ENCODE measurements around the gene SRGAP2C. TPM values are rescaled to one million over a fixed set of nuclear protein-coding genes. Genes with fewer than 3 reads are reported as not detected.
"Not testable (repeated sequence)": the region's sequence is repeated elsewhere in the genome, so short reads cannot be mapped to it uniquely, and the experiment has no call there.

The SRGAP2C gene
- polyA plus RNA-seq, 3 donors from 2014 or later: 0.69 to 2.0 (median 1.3) TPM

- peak overlapping the region in 1 of 6 donors; percentile 50 for H3K27ac Mint-ChIP-seq
Measured at GRCh38 chr1:121267072-121267471, 82.3 kb downstream of the SRGAP2C start.

DNA sequence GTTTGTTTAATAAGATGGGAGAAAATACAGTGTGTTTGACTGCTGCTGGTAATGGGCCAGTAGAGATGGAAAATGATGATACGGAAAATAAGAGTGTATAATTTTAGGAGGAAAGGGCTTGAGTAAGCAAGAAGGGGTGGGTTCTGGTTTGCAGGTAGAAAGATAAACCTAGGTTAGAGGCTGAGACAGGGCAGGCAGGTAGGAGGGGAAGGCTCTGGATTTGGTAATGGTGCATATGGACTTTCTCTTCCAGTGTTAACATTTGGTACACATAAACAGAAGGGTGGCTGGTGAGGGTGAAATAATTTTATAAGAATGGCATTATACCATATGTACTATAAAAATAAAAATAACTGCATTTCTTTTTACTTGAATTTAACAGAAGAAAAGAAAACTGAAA lies 84.5 kb downstream of the SRGAP2C start:
- DNase-seq; H3K9me3 Mint-ChIP-seq; H3K27ac Mint-ChIP-seq; H3K4me1 Mint-ChIP-seq; H3K4me3 Mint-ChIP-seq; H3K27me3 Mint-ChIP-seq (ENCODE audit: low read depth in 3 of 3); H3K36me3 Mint-ChIP-seq: not testable (repeated sequence)

More at GRCh38 chr1:121267072-121267471, 82.3 kb downstream of the SRGAP2C start:
- H3K27me3 Mint-ChIP-seq (ENCODE audit: low read depth in 3 of 3); DNase-seq; H3K4me3 Mint-ChIP-seq; H3K36me3 Mint-ChIP-seq; H3K9me3 Mint-ChIP-seq: not testable (repeated sequence)
- H3K4me1 Mint-ChIP-seq: peaks cover 8 to 10% of the 10 kb centered on the region in 2 donors

DNA sequence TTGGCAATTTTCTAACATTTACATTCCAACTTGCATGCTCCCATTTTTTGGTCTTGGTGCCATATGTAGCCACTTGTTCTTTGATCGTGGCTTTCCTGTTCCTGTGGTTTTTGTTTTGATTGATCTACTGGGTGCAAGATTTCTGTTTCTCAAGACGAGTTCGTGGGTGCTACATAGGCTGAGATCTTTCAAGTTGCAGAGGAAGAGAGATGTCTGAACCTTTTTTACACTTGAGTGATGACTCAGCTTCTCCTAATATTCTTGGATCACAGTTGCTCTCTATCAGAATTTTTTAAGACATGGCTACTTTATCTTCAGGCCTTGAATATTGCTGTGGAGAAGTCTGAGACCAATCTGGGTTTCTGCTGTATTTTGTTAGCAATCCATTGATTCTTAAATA lies 85.2 kb downstream of the SRGAP2C start:
- DNase-seq; H3K4me1 Mint-ChIP-seq; H3K9me3 Mint-ChIP-seq; H3K36me3 Mint-ChIP-seq; H3K27me3 Mint-ChIP-seq (ENCODE audit: low read depth in 3 of 3): not testable (repeated sequence)
- peak overlapping the region; percentile 74 to 94 (median 90) for H3K27ac Mint-ChIP-seq
- H3K4me3 Mint-ChIP-seq: peak overlapping the region; percentile 88 to 95 (median 89)

DNA sequence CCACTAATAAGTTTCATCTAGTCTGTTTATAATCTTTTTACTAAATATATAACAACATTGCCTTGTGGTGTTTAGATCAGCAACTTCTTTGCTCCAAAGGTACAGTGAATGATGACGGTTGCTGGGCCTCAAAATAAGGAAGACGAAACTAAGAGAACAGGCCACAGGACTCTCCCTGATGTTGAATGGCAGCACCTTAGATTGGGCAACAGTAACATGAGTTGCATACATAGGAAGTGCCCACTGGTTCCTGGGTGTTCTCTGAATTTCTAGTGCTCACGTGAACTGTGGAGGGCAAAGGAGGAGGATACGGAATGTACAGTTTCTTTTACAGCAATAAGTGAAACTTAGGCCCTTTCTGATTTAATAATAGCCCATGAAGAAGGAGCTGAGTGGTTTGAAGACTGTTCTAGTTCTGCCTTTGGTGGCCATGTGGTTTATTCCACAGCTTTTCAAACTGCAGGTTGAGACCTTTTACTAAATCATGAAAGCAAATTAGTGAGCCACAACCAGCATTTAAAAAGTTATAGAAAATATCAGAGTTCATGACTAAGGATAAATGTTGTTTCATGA lies 86.5 kb downstream of the SRGAP2C start:
- not testable (repeated sequence) for H3K9me3 Mint-ChIP-seq; DNase-seq; H3K27ac Mint-ChIP-seq; H3K36me3 Mint-ChIP-seq; H3K4me1 Mint-ChIP-seq; H3K27me3 Mint-ChIP-seq (ENCODE audit: low read depth in 3 of 3); H3K4me3 Mint-ChIP-seq

- not testable (repeated sequence) for H3K9me3 Mint-ChIP-seq; H3K36me3 Mint-ChIP-seq; H3K4me3 Mint-ChIP-seq; DNase-seq; H3K27ac Mint-ChIP-seq; H3K27me3 Mint-ChIP-seq (ENCODE audit: low read depth in 3 of 3); H3K4me1 Mint-ChIP-seq
Measured at GRCh38 chr1:121275435-121275834, 90.7 kb downstream of the SRGAP2C start.

DNA sequence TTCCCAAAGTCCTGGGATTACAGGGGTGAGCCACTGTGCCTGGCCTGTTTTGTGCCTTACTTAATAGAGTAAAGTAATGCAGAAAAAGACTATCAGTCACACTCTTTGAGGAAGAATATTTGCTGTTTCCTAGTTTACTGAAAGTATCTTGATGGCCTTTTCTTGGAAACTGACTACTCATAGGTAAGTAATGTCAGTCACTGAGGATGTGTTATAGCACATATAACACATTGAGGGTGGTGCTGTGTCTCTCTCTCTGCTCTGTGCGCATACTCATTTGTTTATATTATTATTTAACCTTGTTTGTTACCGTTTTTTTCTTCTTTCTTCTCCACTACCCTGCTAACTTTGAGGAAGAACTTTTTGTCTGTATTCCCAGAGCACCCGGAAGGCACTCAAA lies 93.4 kb downstream of the SRGAP2C start:
- not testable (repeated sequence) for H3K27ac Mint-ChIP-seq; DNase-seq; H3K9me3 Mint-ChIP-seq; H3K36me3 Mint-ChIP-seq; H3K4me1 Mint-ChIP-seq; H3K4me3 Mint-ChIP-seq; H3K27me3 Mint-ChIP-seq (ENCODE audit: low read depth in 3 of 3)

DNA sequence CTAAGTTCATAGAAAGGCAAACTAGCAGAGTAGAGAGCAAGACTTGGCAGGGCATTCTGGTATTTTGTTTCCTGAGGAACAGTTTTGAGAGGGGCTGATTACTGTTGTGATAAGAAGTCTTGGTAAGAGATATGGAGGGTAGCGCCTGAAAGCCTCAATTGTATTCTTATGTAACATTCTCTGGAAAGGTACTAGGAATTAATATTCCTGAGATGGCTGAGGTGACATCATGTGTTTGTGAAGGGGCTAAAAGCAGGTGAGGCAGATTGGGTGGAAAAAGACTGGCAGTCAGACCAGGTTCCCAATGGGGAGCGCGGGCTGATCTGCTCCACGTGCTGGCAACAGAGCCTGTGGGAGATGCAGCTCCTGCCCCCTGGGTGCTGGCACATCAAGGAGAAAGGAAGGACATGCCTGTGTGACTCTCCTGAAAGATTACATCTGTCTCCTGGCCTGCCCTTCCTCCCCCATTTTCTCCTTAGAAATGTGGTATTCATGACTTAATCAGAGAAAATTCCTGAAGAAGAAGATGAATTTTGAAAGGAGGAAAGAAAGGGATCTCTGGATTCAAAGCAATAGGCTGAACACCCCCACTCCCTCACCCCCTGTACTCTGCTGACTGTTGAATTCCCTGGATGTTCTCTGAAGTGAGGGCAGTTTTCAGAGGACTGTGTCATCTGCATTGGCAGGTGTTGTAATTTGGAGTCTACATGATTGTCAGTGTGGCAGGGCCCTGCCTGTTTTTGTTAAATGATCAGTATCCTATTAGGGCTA lies 94.2 kb downstream of the SRGAP2C start:
- not testable (repeated sequence) for H3K36me3 Mint-ChIP-seq; H3K4me1 Mint-ChIP-seq; H3K4me3 Mint-ChIP-seq; H3K27ac Mint-ChIP-seq; DNase-seq; H3K9me3 Mint-ChIP-seq; H3K27me3 Mint-ChIP-seq (ENCODE audit: low read depth in 3 of 3)

DNA sequence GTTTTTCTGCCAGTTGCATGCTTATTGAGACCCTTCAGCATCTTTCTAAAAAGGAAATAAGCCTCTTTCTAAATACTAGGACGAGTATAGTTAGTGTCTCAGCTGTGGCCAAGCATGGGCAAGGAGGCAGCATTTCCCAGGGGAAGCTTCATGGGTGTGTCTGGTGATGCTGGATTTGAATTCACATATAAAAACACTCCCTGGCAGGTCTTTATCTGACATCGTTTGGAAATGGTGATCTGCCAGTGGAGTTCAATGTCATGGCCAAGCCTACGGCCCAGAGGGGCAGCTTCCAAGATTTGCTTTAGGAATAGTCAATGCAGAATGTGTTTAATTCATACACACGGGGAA lies 94.7 kb downstream of the SRGAP2C start:
- not testable (repeated sequence) for DNase-seq; H3K4me3 Mint-ChIP-seq; H3K27me3 Mint-ChIP-seq (ENCODE audit: low read depth in 3 of 3); H3K27ac Mint-ChIP-seq; H3K36me3 Mint-ChIP-seq; H3K9me3 Mint-ChIP-seq; H3K4me1 Mint-ChIP-seq

DNA sequence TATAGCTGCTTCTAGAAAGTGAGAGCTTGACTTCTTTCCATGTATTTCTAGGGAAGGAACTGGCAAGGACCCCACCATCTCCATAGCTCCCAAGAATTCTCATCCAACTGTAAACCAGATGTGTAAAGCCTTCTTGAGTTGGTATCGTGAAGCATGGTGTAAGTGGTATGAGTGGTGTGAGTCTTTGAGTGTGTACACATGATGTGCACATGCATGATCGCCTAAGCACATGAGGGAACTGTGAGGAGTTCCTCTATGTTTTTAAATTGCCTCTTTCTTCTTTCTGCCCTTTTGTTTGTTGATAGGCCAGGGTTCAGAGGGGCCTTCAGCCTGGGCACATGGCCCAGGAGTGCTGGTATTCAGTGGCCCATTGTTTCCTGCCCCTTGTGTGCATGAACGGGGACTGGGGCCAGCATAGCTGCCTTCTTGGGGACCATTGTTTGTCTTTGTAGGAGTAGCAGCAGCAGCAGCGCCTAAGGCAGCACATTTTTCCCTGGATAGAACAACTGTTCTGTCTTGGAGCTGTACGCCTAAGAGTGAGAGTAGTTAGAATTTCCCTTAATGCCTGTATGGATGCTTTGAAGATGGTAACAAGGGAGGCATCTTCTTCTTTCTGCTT lies 96.0 kb downstream of the SRGAP2C start:
- not testable (repeated sequence) for DNase-seq; H3K27me3 Mint-ChIP-seq (ENCODE audit: low read depth in 3 of 3); H3K9me3 Mint-ChIP-seq; H3K4me1 Mint-ChIP-seq; H3K36me3 Mint-ChIP-seq; H3K4me3 Mint-ChIP-seq; H3K27ac Mint-ChIP-seq

DNA sequence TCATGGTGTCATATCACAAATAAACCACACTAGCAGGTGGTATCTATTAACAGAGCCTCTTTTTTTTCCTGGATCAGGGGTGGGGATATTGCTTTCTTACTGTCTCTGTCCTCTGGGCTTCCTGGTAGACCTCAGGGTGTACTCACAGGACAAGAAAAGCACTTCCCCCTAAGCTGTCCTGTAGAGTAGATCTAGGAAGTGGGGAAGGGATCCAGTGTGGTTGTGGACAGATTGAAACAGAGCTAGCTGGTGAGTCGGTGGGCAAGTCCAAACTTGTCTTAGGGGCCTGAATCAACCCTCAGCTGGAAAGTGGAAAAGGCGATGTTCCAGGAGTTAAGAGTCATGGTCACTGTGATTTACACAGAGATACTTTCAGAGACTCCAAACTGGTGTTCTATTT lies 96.7 kb downstream of the SRGAP2C start:
- H3K27me3 Mint-ChIP-seq (ENCODE audit: low read depth in 3 of 3); DNase-seq; H3K27ac Mint-ChIP-seq; H3K36me3 Mint-ChIP-seq; H3K9me3 Mint-ChIP-seq; H3K4me1 Mint-ChIP-seq; H3K4me3 Mint-ChIP-seq: not testable (repeated sequence)

- DNase-seq; H3K4me1 Mint-ChIP-seq; H3K36me3 Mint-ChIP-seq; H3K27ac Mint-ChIP-seq; H3K27me3 Mint-ChIP-seq (ENCODE audit: low read depth in 3 of 3); H3K4me3 Mint-ChIP-seq; H3K9me3 Mint-ChIP-seq: not testable (repeated sequence)
Measured at GRCh38 chr1:121283587-121284180, 98.9 kb downstream of the SRGAP2C start.

- H3K4me3 Mint-ChIP-seq; H3K9me3 Mint-ChIP-seq; H3K27me3 Mint-ChIP-seq (ENCODE audit: low read depth in 3 of 3); H3K27ac Mint-ChIP-seq; H3K4me1 Mint-ChIP-seq; H3K36me3 Mint-ChIP-seq; DNase-seq: not testable (repeated sequence)
Measured at GRCh38 chr1:121292590-121292989, 107.8 kb downstream of the SRGAP2C start.

GRCh38 chr1:121293263-121294204 lies 108.8 kb downstream of the SRGAP2C start:
- H3K27me3 Mint-ChIP-seq (ENCODE audit: low read depth in 3 of 3); H3K4me1 Mint-ChIP-seq; H3K27ac Mint-ChIP-seq: not testable (repeated sequence)

DNA sequence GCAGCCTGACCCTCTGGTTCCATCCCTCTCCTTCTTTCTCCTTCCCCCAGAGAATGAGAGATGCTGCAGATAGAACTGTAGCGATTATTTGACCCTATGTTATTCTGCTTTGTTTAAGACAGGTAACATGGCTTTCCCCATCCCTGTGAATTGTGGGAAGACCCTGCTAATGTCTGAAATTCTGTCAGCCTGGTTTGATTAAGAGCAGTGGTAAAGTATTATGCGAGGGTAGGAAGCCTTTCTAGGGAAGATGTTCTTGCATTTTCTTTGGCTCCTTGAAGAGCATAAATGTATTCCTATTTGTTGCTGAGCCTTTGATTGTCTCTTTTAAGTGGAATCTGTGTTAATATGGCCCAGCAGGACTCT lies 109.4 kb downstream of the SRGAP2C start:
- not testable (repeated sequence) for H3K4me3 Mint-ChIP-seq; H3K9me3 Mint-ChIP-seq; H3K4me1 Mint-ChIP-seq; H3K27me3 Mint-ChIP-seq (ENCODE audit: low read depth in 3 of 3); H3K36me3 Mint-ChIP-seq; H3K27ac Mint-ChIP-seq; DNase-seq

More at GRCh38 chr1:121293263-121294204, 108.8 kb downstream of the SRGAP2C start:
- not testable (repeated sequence) for DNase-seq, H3K4me3 Mint-ChIP-seq, H3K9me3 Mint-ChIP-seq, H3K36me3 Mint-ChIP-seq
